Measurements from ENCODE around the gene RPUSD1.
"Not testable (repeated sequence)": the region's sequence is repeated elsewhere in the genome, so short reads cannot be mapped to it uniquely, and the experiment has no call there.

RPUSD1 gene

GRCh38 chr16:747978-748746, 40.0 kb downstream of the RPUSD1 start:
- no peak for DNase-seq (ENCODE audit: low read depth in 2 of 2)
- TF ChIP-seq CTCF (IDR thresholded peaks at IDR 0.05; ENCODE audit: low read depth, low read length), result no peak
- H3K4me3 ChIP-seq (replicated peaks in 1 of 2; ENCODE audit: low read depth in 2 of 2, low read length in 2 of 2), result no peak overlapping the region

GRCh38 chr16:746637-747036, 41.5 kb downstream of the RPUSD1 start:
- no peak for TF ChIP-seq CTCF (IDR thresholded peaks at IDR 0.05; ENCODE audit: low read depth, low read length)
- DNase-seq (ENCODE audit: low read depth in 2 of 2), result no peak

DNA sequence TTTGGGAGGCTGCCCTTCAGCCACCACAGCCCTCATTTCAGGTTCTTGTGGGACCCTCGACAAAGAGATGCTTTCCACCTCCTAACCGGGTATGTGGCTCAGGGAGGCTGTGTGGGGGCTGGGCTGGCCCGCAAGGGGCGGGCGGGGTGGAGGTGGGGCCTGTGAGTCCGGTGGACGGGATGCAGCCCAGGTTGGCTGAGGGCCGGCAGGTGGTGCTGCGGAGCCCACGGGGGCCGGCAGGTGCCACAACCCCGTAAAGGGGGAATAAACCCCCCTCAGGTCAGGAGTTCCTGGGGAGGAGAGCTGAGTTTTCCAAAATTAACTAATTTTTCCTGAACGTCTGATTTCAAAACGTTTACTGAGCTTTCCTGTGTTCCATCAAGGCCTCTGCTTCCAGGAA, 42.4 kb downstream of the RPUSD1 start:
- no peak overlapping the region for H3K4me3 ChIP-seq (replicated peaks in 1 of 2; ENCODE audit: low read depth in 2 of 2, low read length in 2 of 2)
- TF ChIP-seq CTCF (IDR thresholded peaks at IDR 0.05; ENCODE audit: low read depth, low read length), result peak; percentile 20
- DNase-seq (ENCODE audit: low read depth in 2 of 2), result no peak

More at GRCh38 chr16:746637-747036, 41.5 kb downstream of the RPUSD1 start:
- H3K4me3 ChIP-seq (replicated peaks in 1 of 2; ENCODE audit: low read depth in 2 of 2, low read length in 2 of 2), result no peak overlapping the region

- no peak overlapping the region for H3K4me3 ChIP-seq (replicated peaks in 1 of 2; ENCODE audit: low read depth in 2 of 2, low read length in 2 of 2)
- DNase-seq (ENCODE audit: low read depth in 2 of 2), result no peak
- TF ChIP-seq CTCF (IDR thresholded peaks at IDR 0.05; ENCODE audit: low read depth, low read length), result no peak
Observed at GRCh38 chr16:743794-744500, 44.2 kb downstream of the RPUSD1 start.

- not testable (repeated sequence) for H3K4me3 ChIP-seq (replicated peaks in 1 of 2; ENCODE audit: low read depth in 2 of 2, low read length in 2 of 2); DNase-seq (ENCODE audit: low read depth in 2 of 2)
Observed at GRCh38 chr16:742894-743293, 45.3 kb downstream of the RPUSD1 start.

GRCh38 chr16:741986-742629, 46.1 kb downstream of the RPUSD1 start:
- no peak for DNase-seq (ENCODE audit: low read depth in 2 of 2)
- no peak for TF ChIP-seq CTCF (IDR thresholded peaks at IDR 0.05; ENCODE audit: low read depth, low read length)
- H3K4me3 ChIP-seq (replicated peaks in 1 of 2; ENCODE audit: low read depth in 2 of 2, low read length in 2 of 2), result no peak overlapping the region
